OCI-LY3 (cell line): Measurements from ENCODE around the gene CDON.

Experiments
- H2AFZ ChIP-seq: fragments of 200-600, 300-600 bp; shearing (Covaris generic); 2 replicates; pipeline ENCODE4 v1.6.0; 2014; ENCODE audit warnings: antibody characterized with exemption, low read depth, low read length
- H3K27ac ChIP-seq: fragments of 200-600, 300-600 bp; sonication (generic); 2 replicates; pipeline ENCODE4 v1.5.1; 2014; ENCODE audit warnings: mild to moderate bottlenecking, low read length, moderate library complexity, mixed read lengths
- H3K27me3 ChIP-seq: fragments of 200-600, 300-600 bp; sonication (generic); 2 replicates; pipeline ENCODE4 v1.6.1; 2014; ENCODE audit warnings: low read depth, low read length, mixed read lengths
- H3K36me3 ChIP-seq: fragments of 200-600, 300-600 bp; sonication (generic); replicated peaks from 2 replicates; pipeline ENCODE3; 2014; ENCODE audit warnings: low read depth, low read length, mixed read lengths
- H3K4me1 ChIP-seq: fragments of 300-600, 200-600 bp; sonication (generic); 2 replicates; pipeline ENCODE4 v1.6.1; 2014; ENCODE audit warnings: low read length, mixed read lengths
- H3K4me2 ChIP-seq: fragments of 200-600, 300-600 bp; sonication (generic); 2 replicates; pipeline ENCODE4 v1.6.1; 2014; ENCODE audit warnings: low read length, mixed read lengths
- H3K4me3 ChIP-seq: fragments of 300-600, 200-600 bp; sonication (generic); 2 replicates; pipeline ENCODE4 v1.5.1; 2014; ENCODE audit warnings: antibody characterized with exemption, mild to moderate bottlenecking, low read length, moderate library complexity
- H3K79me2 ChIP-seq: fragments of 300-600, 200-600 bp; shearing (Covaris generic); 2 replicates; pipeline ENCODE4 v1.6.1; 2014; ENCODE audit warnings: mild to moderate bottlenecking, low read length, mixed read lengths
- H3K9ac ChIP-seq: fragments of 300-600, 200-600 bp; shearing (Covaris generic); 2 replicates; pipeline ENCODE4 v1.6.0; 2014; ENCODE audit warnings: mild to moderate bottlenecking, low read length, moderate library complexity
- H3K9me3 ChIP-seq: fragments of 200-600, 300-600 bp; shearing (Covaris generic); 2 replicates; pipeline ENCODE4 v1.6.1; 2014; ENCODE audit warnings: low read length, mixed read lengths; ENCODE audit not compliant: insufficient read depth
- H4K20me1 ChIP-seq: fragments of 200-600, 300-600 bp; sonication (generic); 2 replicates; pipeline ENCODE4 v1.6.1; 2016; ENCODE audit warnings: low read length, mixed read lengths; ENCODE audit not compliant: insufficient read depth
- EZH2phosphoT487 ChIP-seq: fragments of 200-600 bp; shearing (Covaris generic); IDR thresholded peaks from 2 replicates; pipeline ENCODE4 v1.6.1; 2018; ENCODE audit warnings: antibody characterized with exemption, mixed run types, low read depth
- TF ChIP-seq, protein P1 (sequence below): fragments of 200-600, 300-600 bp; sonication (generic); IDR thresholded peaks from 2 replicates; pipeline ENCODE4 v1.5.1; 2014; ENCODE audit warnings: antibody characterized with exemption, low read length, low read depth

Gene CDON

DNA sequence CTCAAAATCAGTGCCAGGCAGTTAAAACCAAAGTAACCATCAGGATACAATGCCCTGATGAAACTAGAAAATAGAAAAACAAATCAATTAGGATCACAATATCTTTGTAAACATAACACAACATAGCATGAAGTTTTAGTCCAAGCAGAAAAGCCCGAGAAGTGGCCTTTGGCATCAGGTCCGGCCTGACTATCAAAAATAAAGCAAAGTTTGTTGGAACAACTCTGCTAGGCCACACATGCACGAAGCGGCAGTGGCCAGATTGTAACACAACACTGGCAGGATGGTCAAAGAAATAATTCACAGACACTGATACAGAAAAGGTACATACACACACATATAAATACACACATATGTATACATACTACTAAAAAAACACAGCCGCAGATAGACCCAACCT is 26.9 kb downstream of the CDON start:
- Histone ChIP-seq H2AFZ (no peak overlapping the region), H3K4me1 (no peaks in the 10 kb centered on the region), H3K27ac (no peak overlapping the region), H3K4me3 (no peak overlapping the region), H3K9me3 (no peaks in the 10 kb centered on the region), H3K27me3 (peaks cover 14% of the 10 kb centered on the region), H3K4me2 (no peak overlapping the region), H4K20me1 (no peaks in the 10 kb centered on the region), H3K36me3 (no peaks in the 10 kb centered on the region), H3K9ac (no peak overlapping the region), H3K79me2 (no peaks in the 10 kb centered on the region)
- TF ChIP-seq EZH2phosphoT487 = no peak
- TF ChIP-seq, protein P1, sequence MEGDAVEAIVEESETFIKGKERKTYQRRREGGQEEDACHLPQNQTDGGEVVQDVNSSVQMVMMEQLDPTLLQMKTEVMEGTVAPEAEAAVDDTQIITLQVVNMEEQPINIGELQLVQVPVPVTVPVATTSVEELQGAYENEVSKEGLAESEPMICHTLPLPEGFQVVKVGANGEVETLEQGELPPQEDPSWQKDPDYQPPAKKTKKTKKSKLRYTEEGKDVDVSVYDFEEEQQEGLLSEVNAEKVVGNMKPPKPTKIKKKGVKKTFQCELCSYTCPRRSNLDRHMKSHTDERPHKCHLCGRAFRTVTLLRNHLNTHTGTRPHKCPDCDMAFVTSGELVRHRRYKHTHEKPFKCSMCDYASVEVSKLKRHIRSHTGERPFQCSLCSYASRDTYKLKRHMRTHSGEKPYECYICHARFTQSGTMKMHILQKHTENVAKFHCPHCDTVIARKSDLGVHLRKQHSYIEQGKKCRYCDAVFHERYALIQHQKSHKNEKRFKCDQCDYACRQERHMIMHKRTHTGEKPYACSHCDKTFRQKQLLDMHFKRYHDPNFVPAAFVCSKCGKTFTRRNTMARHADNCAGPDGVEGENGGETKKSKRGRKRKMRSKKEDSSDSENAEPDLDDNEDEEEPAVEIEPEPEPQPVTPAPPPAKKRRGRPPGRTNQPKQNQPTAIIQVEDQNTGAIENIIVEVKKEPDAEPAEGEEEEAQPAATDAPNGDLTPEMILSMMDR = no peak

DNA sequence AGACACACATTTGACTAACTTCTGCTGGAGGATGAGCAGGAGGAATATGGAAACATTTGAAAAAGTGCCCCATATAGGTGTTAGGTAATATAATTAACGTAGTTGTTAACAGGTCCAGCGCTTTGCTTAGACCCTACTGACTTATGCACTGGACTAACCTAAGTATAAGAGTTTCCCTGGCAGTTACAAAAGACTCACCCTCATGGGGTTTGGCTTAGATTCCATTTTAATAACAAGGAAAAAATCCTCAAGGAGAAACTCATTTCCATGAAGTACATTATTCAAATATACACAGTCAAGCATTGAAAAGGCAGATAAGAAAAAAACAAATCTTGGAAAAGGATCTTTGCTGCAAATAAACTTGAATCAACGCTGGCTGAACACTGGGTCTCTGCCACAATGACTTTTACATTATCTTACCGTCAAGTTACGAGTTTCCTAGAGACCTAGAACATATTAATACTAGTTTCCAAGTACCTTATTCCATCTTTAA is 27.7 kb downstream of the CDON start:
- H3K9ac ChIP-seq = no peak overlapping the region
- H3K79me2 ChIP-seq = no peaks in the 10 kb centered on the region
- H3K27ac ChIP-seq = no peak overlapping the region
- H4K20me1 ChIP-seq = no peaks in the 10 kb centered on the region
- H2AFZ ChIP-seq = no peak overlapping the region
- H3K36me3 ChIP-seq = no peaks in the 10 kb centered on the region
- H3K27me3 ChIP-seq = peaks cover 21% of the 10 kb centered on the region
- H3K4me3 ChIP-seq = no peak overlapping the region
- TF ChIP-seq EZH2phosphoT487 = no peak
- TF ChIP-seq, protein P1 = no peak
- H3K4me1 ChIP-seq = no peaks in the 10 kb centered on the region
- H3K9me3 ChIP-seq = no peaks in the 10 kb centered on the region
- no peak overlapping the region for H3K4me2 ChIP-seq

DNA sequence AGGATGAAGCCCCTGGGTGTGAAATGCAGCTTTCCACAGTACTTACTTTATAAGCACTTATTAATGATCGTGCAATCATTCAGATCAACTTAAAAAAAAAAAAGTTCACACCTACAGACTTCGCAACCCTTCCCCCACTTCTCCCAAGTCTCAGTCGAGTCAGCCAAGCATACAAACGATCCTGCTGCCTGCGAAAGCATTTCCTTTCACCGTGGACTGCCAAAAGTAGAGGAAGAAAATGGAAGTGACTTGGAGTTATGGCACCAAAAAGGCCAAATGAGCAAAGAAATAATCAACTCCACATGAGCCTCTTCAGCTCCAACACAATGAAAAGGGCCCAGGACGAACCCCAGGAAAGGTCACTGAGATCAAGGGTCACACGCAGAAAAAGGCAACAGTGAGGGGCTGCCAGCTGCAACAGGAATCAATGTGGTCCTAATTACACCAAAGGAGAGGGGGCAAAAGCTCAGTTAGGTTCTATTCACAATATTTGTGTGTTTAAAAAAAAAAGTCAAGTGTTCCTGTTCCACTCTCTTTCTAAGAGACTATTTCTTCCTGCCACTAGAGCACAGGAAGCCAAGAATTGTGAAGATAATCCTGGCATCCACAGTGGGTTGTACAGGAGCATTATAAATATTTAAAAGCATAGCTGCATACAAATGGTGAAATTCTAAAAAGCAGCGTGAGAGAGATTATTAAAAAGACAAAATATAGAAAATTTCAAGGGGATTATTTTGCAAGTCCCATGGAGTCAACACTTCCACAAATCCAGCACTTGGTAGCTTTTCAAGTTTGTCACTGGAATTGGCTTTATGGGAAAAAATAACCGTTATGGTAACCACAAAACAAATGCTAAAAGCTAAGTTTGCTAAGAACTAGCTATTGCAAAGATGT is 28.4 kb downstream of the CDON start:
- Histone ChIP-seq H3K4me2 (no peak overlapping the region), H2AFZ (no peak overlapping the region), H3K27ac (no peak overlapping the region), H3K4me1 (no peaks in the 10 kb centered on the region), H3K9ac (no peak overlapping the region), H3K9me3 (no peaks in the 10 kb centered on the region), H3K36me3 (no peaks in the 10 kb centered on the region), H3K4me3 (no peak overlapping the region), H3K27me3 (peaks cover 25% of the 10 kb centered on the region), H3K79me2 (no peaks in the 10 kb centered on the region), H4K20me1 (no peaks in the 10 kb centered on the region)
- TF ChIP-seq, protein P1 = no peak
- no peak for TF ChIP-seq EZH2phosphoT487

DNA sequence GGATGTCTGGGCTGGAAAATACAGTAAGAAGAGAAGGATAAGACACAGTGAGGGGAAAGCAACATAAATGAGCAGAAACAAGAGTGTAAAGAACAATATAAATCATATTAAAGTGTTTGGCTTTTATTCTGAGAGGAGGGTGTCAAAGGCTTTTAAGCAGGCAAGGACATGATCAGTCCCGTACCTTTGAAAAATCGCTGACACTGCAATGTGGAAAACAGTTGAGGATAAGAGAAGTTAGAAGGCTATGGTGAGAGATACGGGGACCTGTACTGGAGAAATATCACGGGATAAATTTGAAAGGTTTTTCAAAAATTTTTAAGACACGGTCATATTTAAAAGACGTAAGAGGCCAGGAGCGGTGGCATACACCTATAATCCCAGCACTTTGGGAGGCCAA is 30.3 kb downstream of the CDON start:
- no peak overlapping the region for H2AFZ ChIP-seq
- H3K4me3 ChIP-seq = no peak overlapping the region
- H3K27me3 ChIP-seq = peaks cover 25% of the 10 kb centered on the region
- H3K79me2 ChIP-seq = no peaks in the 10 kb centered on the region
- no peak for TF ChIP-seq EZH2phosphoT487
- TF ChIP-seq, protein P1 = no peak
- H3K4me1 ChIP-seq = no peaks in the 10 kb centered on the region
- no peaks in the 10 kb centered on the region for H4K20me1 ChIP-seq
- no peaks in the 10 kb centered on the region for H3K9me3 ChIP-seq
- no peak overlapping the region for H3K9ac ChIP-seq
- H3K4me2 ChIP-seq = no peak overlapping the region
- no peaks in the 10 kb centered on the region for H3K36me3 ChIP-seq
- H3K27ac ChIP-seq = no peak overlapping the region
